ENCODE data around the gene KCP. TPM values are rescaled to one million over a fixed set of nuclear protein-coding genes. Genes with fewer than 3 reads are reported as not detected.

The KCP gene
- total and polyA plus RNA-seq, 2 donors (not counting 1 experiment from before 2014, with no cell fraction given): 2.3 to 3.8 TPM

DNA sequence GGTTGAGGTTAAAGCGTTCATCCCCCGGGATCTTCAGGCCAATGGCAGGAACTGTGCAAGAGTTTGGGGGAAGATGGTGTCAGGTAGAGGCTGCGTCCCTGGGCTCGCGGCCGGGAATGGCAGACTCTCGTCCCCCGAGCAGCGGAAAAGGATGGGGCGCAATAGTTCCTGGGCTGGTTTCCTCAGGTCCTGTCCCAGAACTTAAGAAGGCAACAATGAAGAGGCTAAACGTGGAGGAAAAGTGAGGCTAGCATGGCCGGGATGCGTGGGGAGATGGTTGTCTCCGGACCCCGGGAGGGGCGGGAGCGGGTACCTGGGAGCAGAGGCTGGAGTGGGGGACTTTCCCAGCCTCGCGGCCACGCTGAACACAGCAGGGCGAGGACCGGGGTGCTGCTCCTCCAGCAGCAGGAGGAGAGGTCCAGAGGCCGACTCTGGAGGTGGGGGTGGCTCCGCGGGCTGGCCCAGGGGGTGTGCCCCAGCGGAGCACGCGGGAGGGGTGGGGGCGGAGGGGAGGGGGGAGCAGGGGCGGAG, 28.1 kb upstream of the KCP start:
- ATAC-seq (ENCODE audit: low read depth) (peak; percentile 0), DNase-seq (peak; percentile 58)
- peaks cover 64% of the 10 kb centered on the region for H3K4me1 Mint-ChIP-seq
- peak overlapping the region; percentile 92 for H3K9ac ChIP-seq (ENCODE audit: low read length)
- H3K9me3 ChIP-seq (ENCODE audit: control extremely low read depth in 1 of 3, control insufficient read depth in 2 of 3, insufficient read depth in 1 of 3, low read length in 2 of 3): no peaks in the 10 kb centered on the region
- no peaks in the 10 kb centered on the region for H3K27me3 ChIP-seq (replicated peaks in 1 of 4; ENCODE audit: control extremely low read depth in 1 of 4, control insufficient read depth in 3 of 4, insufficient read depth in 4 of 4, low read length in 3 of 4)
- peaks cover 14% of the 10 kb centered on the region for H4K20me1 ChIP-seq (ENCODE audit: control insufficient read depth, insufficient read depth, low read length, poor library complexity, severe bottlenecking)
- H3K4me3 ChIP-seq (ENCODE audit: control extremely low read depth in 1 of 5, extremely low read depth in 1 of 5, insufficient read depth in 1 of 5, low read depth in 2 of 5, low read length in 4 of 5): peak overlapping the region; percentile 69 to 90 (median 84)
- under 1% methylated on average over 21 of the region's 30 CpGs for WGBS (ENCODE audit: insufficient coverage)
- H3K27me3 Mint-ChIP-seq: no peaks in the 10 kb centered on the region
- H3K4me3 Mint-ChIP-seq: peak overlapping the region; percentile 94
- peak overlapping the region; percentile 97 for H3K27ac Mint-ChIP-seq
- H3K36me3 ChIP-seq (replicated peaks in 1 of 2; ENCODE audit: control extremely low read depth in 1 of 2, control insufficient read depth in 1 of 2, extremely low read depth in 1 of 2, insufficient read depth in 2 of 2, low read length in 1 of 2): peaks cover 0 to 5% of the 10 kb centered on the region in 2 experiments
- TF ChIP-seq, protein P1, sequence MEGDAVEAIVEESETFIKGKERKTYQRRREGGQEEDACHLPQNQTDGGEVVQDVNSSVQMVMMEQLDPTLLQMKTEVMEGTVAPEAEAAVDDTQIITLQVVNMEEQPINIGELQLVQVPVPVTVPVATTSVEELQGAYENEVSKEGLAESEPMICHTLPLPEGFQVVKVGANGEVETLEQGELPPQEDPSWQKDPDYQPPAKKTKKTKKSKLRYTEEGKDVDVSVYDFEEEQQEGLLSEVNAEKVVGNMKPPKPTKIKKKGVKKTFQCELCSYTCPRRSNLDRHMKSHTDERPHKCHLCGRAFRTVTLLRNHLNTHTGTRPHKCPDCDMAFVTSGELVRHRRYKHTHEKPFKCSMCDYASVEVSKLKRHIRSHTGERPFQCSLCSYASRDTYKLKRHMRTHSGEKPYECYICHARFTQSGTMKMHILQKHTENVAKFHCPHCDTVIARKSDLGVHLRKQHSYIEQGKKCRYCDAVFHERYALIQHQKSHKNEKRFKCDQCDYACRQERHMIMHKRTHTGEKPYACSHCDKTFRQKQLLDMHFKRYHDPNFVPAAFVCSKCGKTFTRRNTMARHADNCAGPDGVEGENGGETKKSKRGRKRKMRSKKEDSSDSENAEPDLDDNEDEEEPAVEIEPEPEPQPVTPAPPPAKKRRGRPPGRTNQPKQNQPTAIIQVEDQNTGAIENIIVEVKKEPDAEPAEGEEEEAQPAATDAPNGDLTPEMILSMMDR (IDR thresholded peaks at IDR 0.05): no peak
- TF ChIP-seq EZH2 (IDR thresholded peaks at IDR 0.05; ENCODE audit: borderline replicate concordance, insufficient read depth, low read depth, low read length, poor library complexity, severe bottlenecking): no peak
- H3K9me3 Mint-ChIP-seq (ENCODE audit: insufficient read depth): no peaks in the 10 kb centered on the region
- H2AFZ ChIP-seq (ENCODE audit: insufficient read depth, low read depth, low read length, poor library complexity, severe bottlenecking): peak overlapping the region; percentile 80
- H3K4me2 ChIP-seq (replicated peaks; ENCODE audit: low read depth, low read length, poor library complexity, severe bottlenecking): peak overlapping the region; percentile 90
- peaks cover 40% of the 10 kb centered on the region for H3K79me2 ChIP-seq (ENCODE audit: control insufficient read depth, insufficient read depth, low read length)
- POLR2A ChIA-PET: interaction anchor here (0.9 to 2.9 kb wide), 6 partner anchors 9 to 116 kb away, joined by 3 to 15 read pairs (median 6); no protein-coding TSS in a partner anchor
- intact Hi-C loops (cut with micrococcal nuclease): loop anchor here (2.0 kb wide), 2 partner anchors 16 to 34 kb away; no protein-coding TSS in a partner anchor
- H3K4me1 ChIP-seq (ENCODE audit: control insufficient read depth in 2 of 2, insufficient read depth in 2 of 2, low read length in 2 of 2): peaks cover 50 to 65% of the 10 kb centered on the region in 2 donors
- H3K27ac ChIP-seq (ENCODE audit: low read length in 2 of 2): peak overlapping the region; percentile 89 to 99
- CTCF ChIA-PET: interaction anchor here (3.0 to 3.6 kb wide), 2 partner anchors 11 to 16 kb away, joined by 17 to 26 read pairs; no protein-coding TSS in a partner anchor
